Endodermal cell (in vitro differentiated cells): ENCODE measurements around the gene PIK3C3. TPM values are rescaled to one million over a fixed set of nuclear protein-coding genes. Genes with fewer than 3 reads are reported as not detected.

ENCODE experiments used
- DNase-seq: peaks from one replicate; pipeline ENCODE4 v3.0.0-alpha.2; 2017
- H3K27ac ChIP-seq: 2 replicates; pipeline ENCODE4 v1.5.1; 2013; ENCODE audit warnings: mild to moderate bottlenecking, low read depth, low read length, moderate library complexity
- H3K27me3 ChIP-seq: 2 replicates; pipeline ENCODE4 v1.6.1; 2013; ENCODE audit warnings: mild to moderate bottlenecking, low read length, moderate library complexity; ENCODE audit not compliant: insufficient read depth, control insufficient read depth, poor library complexity, severe bottlenecking
- H3K36me3 ChIP-seq: 2 replicates; pipeline ENCODE4 v1.7.0; 2013; ENCODE audit warnings: mild to moderate bottlenecking, low read length, moderate library complexity; ENCODE audit not compliant: control insufficient read depth, insufficient read depth
- H3K4me1 ChIP-seq: one replicate; pipeline ENCODE4 v1.7.0; 2013; ENCODE audit warnings: low read length; ENCODE audit not compliant: control insufficient read depth, insufficient read depth
- H3K4me3 ChIP-seq: 2 replicates; pipeline ENCODE4 v1.5.1; 2013; ENCODE audit warnings: mild to moderate bottlenecking, low read length, moderate library complexity
- H3K9ac ChIP-seq: 2 replicates; pipeline ENCODE4 v1.6.1; 2013; ENCODE audit warnings: mild to moderate bottlenecking, low read length, moderate library complexity; ENCODE audit not compliant: poor library complexity, severe bottlenecking; ENCODE audit errors: extremely low read depth
- H3K9me3 ChIP-seq: 2 replicates; pipeline ENCODE4 v1.6.1; 2013; ENCODE audit warnings: mild to moderate bottlenecking, low read length, moderate library complexity; ENCODE audit not compliant: control insufficient read depth
- H3K27ac Mint-ChIP-seq: 2 replicates; pipeline ENCODE4 v1.8.0; 2020; ENCODE audit warnings: mixed read lengths
- H3K27me3 Mint-ChIP-seq: 2 replicates; pipeline ENCODE4 v1.8.0; 2021; ENCODE audit warnings: mild to moderate bottlenecking, mixed read lengths; ENCODE audit not compliant: insufficient read depth
- H3K36me3 Mint-ChIP-seq: 2 replicates; pipeline ENCODE4 v1.8.0; 2020; ENCODE audit warnings: low read depth, mixed read lengths
- H3K4me1 Mint-ChIP-seq: 2 replicates; pipeline ENCODE4 v1.8.0; 2020; ENCODE audit warnings: mixed read lengths
- H3K4me3 Mint-ChIP-seq: 2 replicates; pipeline ENCODE4 v1.8.0; 2020; ENCODE audit warnings: mild to moderate bottlenecking, moderate library complexity, mixed read lengths
- H3K9me3 Mint-ChIP-seq: 2 replicates; pipeline ENCODE4 v1.8.0; 2020; ENCODE audit warnings: mild to moderate bottlenecking, mixed read lengths
- CTCF ChIP-seq: fragments of 200-600 bp; sonication (generic); conservative IDR thresholded peaks from 2 replicates; pipeline ENCODE4 v1.5.0; 2021; ENCODE audit warnings: antibody characterized with exemption, mild to moderate bottlenecking
- WGBS, 2 experiments: methylation state at CpG; one replicate each; pipeline versions ENCODE4 v1.1.5 to v1.1.7; 2013; ENCODE audit warnings: missing lambda C conversion rate in 2 of 2, mixed read lengths in 1 of 2; ENCODE audit not compliant: insufficient coverage in 1 of 2, insufficient read length in 1 of 2; 5-methylcytosine and 5-hydroxymethylcytosine counted together
- total RNA-seq, 2 donors: library from RNA; stranded (reverse); fragmentation: NEBNext Ultra II Directional in 1 of 2; extraction: Animal tissue kit (Norgen Biotek cat#: 25700) in 1 of 2; gene quantifications; 2 replicates in 1 of 2; 3 replicates in 1 of 2; pipeline ENCODE4 v1.2.1, GENCODE V29; 2021

Gene PIK3C3
- total RNA-seq, 2 donors from 2014 or later = 47.0 to 64.8 TPM

GRCh38 chr18:42025974-42026625 lies 71.1 kb downstream of the PIK3C3 start:
- Histone ChIP-seq H3K36me3 (peaks cover 37% of the 10 kb centered on the region), H3K27me3 (no peaks in the 10 kb centered on the region), H3K4me3 (no peak overlapping the region), H3K9ac (no peak overlapping the region), H3K27ac (no peak overlapping the region), H3K4me1 (no peaks in the 10 kb centered on the region), H3K9me3 (no peaks in the 10 kb centered on the region)
- H3K27me3 Mint-ChIP-seq = no peaks in the 10 kb centered on the region
- DNase-seq = no peak
- WGBS, 2 experiments = 96 to 97% methylated on average over 2 to 4 of the region's 5 CpGs
- TF ChIP-seq CTCF = no peak
- H3K36me3 Mint-ChIP-seq = peaks cover 33% of the 10 kb centered on the region
- no peak overlapping the region for H3K4me3 Mint-ChIP-seq
- H3K9me3 Mint-ChIP-seq = no peaks in the 10 kb centered on the region
- no peak overlapping the region for H3K27ac Mint-ChIP-seq
- H3K4me1 Mint-ChIP-seq = peaks cover 5% of the 10 kb centered on the region

GRCh38 chr18:42028247-42028832 lies 73.3 kb downstream of the PIK3C3 start:
- Mint-ChIP-seq H3K4me3 (no peak overlapping the region), H3K36me3 (peaks cover 42% of the 10 kb centered on the region), H3K27me3 (no peaks in the 10 kb centered on the region), H3K4me1 (peaks cover 7% of the 10 kb centered on the region), H3K9me3 (no peaks in the 10 kb centered on the region), H3K27ac (no peak overlapping the region)
- H3K4me1 ChIP-seq = no peaks in the 10 kb centered on the region
- H3K27ac ChIP-seq = no peak overlapping the region
- no peak overlapping the region for H3K9ac ChIP-seq
- no peaks in the 10 kb centered on the region for H3K27me3 ChIP-seq
- WGBS, 2 experiments = 43 to 51% methylated on average over 5 of the region's 6 CpGs
- DNase-seq = peak; percentile 60
- H3K36me3 ChIP-seq = peaks cover 38% of the 10 kb centered on the region
- TF ChIP-seq CTCF = peak; percentile 90
- H3K9me3 ChIP-seq = no peaks in the 10 kb centered on the region
- no peak overlapping the region for H3K4me3 ChIP-seq

- H3K4me1 Mint-ChIP-seq = peaks cover 7% of the 10 kb centered on the region
- no peak for TF ChIP-seq CTCF
Observed at GRCh38 chr18:42029092-42029491, 74.1 kb downstream of the PIK3C3 start.

More at GRCh38 chr18:42029092-42029491, 74.1 kb downstream of the PIK3C3 start:
- no peak overlapping the region for H3K9ac ChIP-seq
- WGBS, 2 experiments = 94 to 100% methylated on average over 3 to 7 of the region's 7 CpGs
- H3K9me3 Mint-ChIP-seq = no peaks in the 10 kb centered on the region
- H3K27ac Mint-ChIP-seq = no peak overlapping the region
- H3K4me3 ChIP-seq = no peak overlapping the region
- DNase-seq = no peak
- H3K4me1 ChIP-seq = no peaks in the 10 kb centered on the region
- no peaks in the 10 kb centered on the region for H3K27me3 Mint-ChIP-seq
- H3K27me3 ChIP-seq = no peaks in the 10 kb centered on the region
- no peak overlapping the region for H3K4me3 Mint-ChIP-seq
- H3K36me3 ChIP-seq = peaks cover 42% of the 10 kb centered on the region
- H3K27ac ChIP-seq = no peak overlapping the region
- peaks cover 46% of the 10 kb centered on the region for H3K36me3 Mint-ChIP-seq
- no peaks in the 10 kb centered on the region for H3K9me3 ChIP-seq
